Astrocyte of the spinal cord (primary cell): ENCODE data around the gene CASP8AP2.
"Not testable (repeated sequence)": the region's sequence is repeated elsewhere in the genome, so short reads cannot be mapped to it uniquely, and the experiment has no call there.

Source experiments
- DNase-seq: peaks from one replicate; pipeline ENCODE4 v3.0.0; 2011; ENCODE audit warnings: low read depth, low spot score
- H3K4me3 ChIP-seq: 2 replicates; pipeline ENCODE4 v1.5.1; 2011; ENCODE audit warnings: low read depth, mild to moderate bottlenecking, low read length, moderate library complexity
- CTCF ChIP-seq: IDR thresholded peaks from 2 replicates; pipeline ENCODE4 v1.5.1; 2012; ENCODE audit warnings: low read depth, mild to moderate bottlenecking, low read length, inconsistent platforms
- in situ Hi-C: cut with HindIII; loops from 2 replicates; pipeline ENCODE4 v1.10.0; 2017; ENCODE audit warnings: low sequenced_read_pairs

The CASP8AP2 gene

GRCh38 chr6:89894169-89894568, 64.5 kb downstream of the CASP8AP2 start, which contains the start of gene GJA10:
Gene GJA10 (plus strand): TSS chr6:89894469. CDS start chr6:89894469, 0 bp downstream.
- in situ Hi-C loops = no loop called here
- no peak within 1 kb of the TSS for H3K4me3 ChIP-seq
- DNase-seq = no peak

DNA sequence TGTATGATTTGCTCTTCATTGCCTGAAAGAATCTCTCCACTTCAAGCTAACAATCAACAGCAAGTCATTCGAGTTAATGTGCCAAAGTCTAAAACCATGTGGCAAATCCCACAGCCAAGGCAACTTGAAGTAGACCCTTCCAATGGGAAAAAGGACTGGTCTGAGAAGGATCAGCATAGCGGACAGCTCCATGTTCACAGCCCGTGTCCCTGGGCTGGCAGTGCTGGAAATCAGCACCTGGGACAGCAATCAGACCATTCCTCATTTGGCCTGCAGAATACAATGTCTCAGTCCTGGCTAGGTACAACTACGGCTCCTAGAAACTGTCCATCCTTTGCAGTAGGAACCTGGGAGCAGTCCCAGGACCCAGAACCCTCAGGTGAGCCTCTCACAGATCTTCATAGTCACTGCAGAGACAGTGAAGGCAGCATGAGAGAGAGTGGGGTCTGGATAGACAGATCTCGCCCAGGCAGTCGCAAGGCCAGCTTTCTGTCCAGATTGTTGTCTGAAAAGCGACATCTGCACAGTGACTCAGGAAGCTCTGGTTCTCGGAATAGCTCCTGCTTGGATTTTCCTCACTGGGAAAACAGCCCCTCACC, 65.7 kb downstream of the CASP8AP2 start:
- no peak for TF ChIP-seq CTCF
- in situ Hi-C loops = no loop called here
- DNase-seq = peak; percentile 72
- H3K4me3 ChIP-seq = no peak overlapping the region

More at GRCh38 chr6:89894169-89894568, 64.5 kb downstream of the CASP8AP2 start, which contains the start of gene GJA10:
- TF ChIP-seq CTCF = no peak

DNA sequence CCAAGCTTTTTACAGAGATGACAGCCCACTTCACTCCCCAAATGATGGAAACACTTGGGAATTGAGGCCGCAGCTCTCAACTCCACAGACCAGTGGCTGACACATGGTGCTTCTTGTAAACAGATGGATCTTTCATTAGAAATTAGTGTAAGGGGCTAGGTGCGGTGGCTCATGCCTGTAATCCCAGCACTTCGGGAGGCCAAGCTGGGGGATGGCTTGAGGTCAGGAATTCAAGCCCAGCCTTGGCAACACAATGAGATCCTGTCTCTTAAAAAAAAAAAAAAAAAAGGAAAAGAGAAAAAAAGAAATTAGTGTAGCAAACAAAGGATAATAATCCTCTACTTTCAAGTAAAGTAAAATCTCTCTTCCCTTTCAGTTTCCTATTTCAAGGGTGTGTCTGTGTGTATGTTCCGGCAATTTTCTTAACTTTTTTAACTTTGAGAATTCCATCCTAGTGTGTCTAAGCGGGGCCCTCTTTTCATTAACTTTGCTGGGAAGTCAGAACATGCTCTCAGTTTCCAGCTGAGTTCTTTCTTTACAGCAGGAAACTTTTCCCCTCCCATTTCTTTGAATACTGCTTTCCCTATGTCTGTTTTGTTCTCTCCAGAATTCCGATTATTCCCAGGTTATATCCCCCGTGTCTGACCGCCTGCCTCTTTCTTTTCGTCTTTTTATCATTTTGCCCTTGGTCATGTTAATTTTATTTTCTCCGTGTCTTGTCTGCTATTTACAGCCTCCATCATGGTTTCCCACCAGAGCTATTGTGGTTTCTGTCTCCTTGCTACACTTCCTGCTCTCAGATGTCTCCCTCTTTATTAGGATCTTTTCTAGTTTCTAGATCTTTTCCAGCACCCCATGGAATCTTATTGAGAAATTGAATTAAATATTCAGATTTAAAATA, 80.6 kb downstream of the CASP8AP2 start:
- in situ Hi-C loops, DNase-seq, H3K4me3 ChIP-seq: not testable (repeated sequence)

GRCh38 chr6:89910902-89911240, 81.2 kb downstream of the CASP8AP2 start:
- no peak overlapping the region for H3K4me3 ChIP-seq
- no peak for DNase-seq
- TF ChIP-seq CTCF = no peak
- in situ Hi-C loops = no loop called here

DNA sequence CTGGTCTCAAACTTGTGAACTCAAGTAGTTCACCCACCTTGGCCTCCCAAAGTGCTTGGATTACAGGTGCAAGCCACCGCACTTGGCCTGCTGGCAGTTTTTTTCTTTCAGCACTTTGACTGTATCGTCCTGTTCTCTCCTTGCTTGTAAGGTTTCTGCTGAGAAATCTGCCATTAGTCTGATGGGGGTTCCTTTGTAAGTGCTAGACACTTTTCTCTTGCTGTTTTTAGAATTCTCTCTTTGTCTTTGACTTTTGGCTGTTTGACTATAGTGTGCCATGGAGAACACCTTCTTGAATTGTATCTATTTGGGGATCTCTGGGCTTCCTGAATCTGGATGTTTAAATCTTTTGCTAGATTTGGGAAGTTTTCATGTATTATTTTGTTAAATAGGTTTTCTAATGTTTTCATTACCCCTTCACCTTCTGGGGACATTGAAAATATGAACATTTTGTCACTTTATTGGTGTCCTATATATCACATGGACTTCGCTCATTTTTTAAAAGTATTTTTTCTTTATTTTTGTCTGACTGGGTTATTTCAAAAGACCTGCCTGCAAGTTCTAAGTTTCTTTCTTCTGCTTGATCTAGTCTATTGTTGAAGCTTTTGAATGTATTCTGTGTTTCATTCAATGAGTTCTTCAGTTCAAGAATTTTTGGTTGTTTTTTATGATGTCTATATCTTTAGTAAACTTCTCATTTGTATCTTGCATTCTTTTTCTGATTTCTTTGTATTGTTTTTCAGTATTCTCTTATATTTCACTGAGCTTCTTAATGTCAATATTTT, 86.6 kb downstream of the CASP8AP2 start:
- no peak for TF ChIP-seq CTCF
- no peak overlapping the region for H3K4me3 ChIP-seq
- in situ Hi-C loops = no loop called here
- DNase-seq = no peak

GRCh38 chr6:89917216-89917615, 87.5 kb downstream of the CASP8AP2 start:
- TF ChIP-seq CTCF = no peak
- no peak overlapping the region for H3K4me3 ChIP-seq
- in situ Hi-C loops = no loop called here
- DNase-seq = no peak
